ENCODE results near the gene BLCAP. TPM values are rescaled to one million over a fixed set of nuclear protein-coding genes. Genes with fewer than 3 reads are reported as not detected.
A peak's percentile ranks its signal among the peaks of the same experiment; 100 is the strongest.

BLCAP gene
- total RNA-seq, 1 experiment from 2014 or later = 54.3 TPM

GRCh38 chr20:37567331-37567665, 39.6 kb upstream of the BLCAP start:
- H3K23ac ChIP-seq (ENCODE audit: insufficient read length, low read depth, low read length) = no peak overlapping the region
- peak overlapping the region; percentile 42 for H3K4me2 ChIP-seq (ENCODE audit: insufficient read depth, insufficient read length, low read length)
- H3T11ph ChIP-seq (ENCODE audit: low read length) = no peak overlapping the region
- no peak overlapping the region for H2BK20ac ChIP-seq (ENCODE audit: low read depth, low read length, poor library complexity, severe bottlenecking)
- no peak overlapping the region for H3K9ac ChIP-seq (ENCODE audit: extremely low read depth, insufficient read length, low read length)
- no peak overlapping the region for H3K27ac ChIP-seq (ENCODE audit: insufficient read length, low read depth, low read length)
- H3K27me3 ChIP-seq (ENCODE audit: insufficient read depth, low read length) = no peaks in the 10 kb centered on the region
- WGBS (ENCODE audit: extremely low coverage, insufficient read length, low lambda C conversion rate) = no CpG with 5 or more reads among the region's 7 CpGs
- H3K18ac ChIP-seq (ENCODE audit: insufficient read length, low read depth, low read length) = no peak overlapping the region
- H3K4ac ChIP-seq (ENCODE audit: low read depth, low read length) = no peak overlapping the region
- Mint-ChIP-seq H3K4me3 (peak overlapping the region in 1 of 2 experiments; percentile 57; a peak in 1 of 5 replicates), H3K36me3 (ENCODE audit: insufficient read depth in 1 of 3, low read depth in 3 of 3) (no peaks in the 10 kb centered on the region), H3K27ac (peak overlapping the region in 1 of 3 experiments; percentile 29; a peak in 2 of 7 replicates), H3K9me3 (no peaks in the 10 kb centered on the region; a peak in 2 of 5 replicates), H3K4me1 (peaks cover 32 to 43% of the 10 kb centered on the region in 2 experiments), H3K27me3 (ENCODE audit: low read depth) (peaks cover 34% of the 10 kb centered on the region)
- no peak overlapping the region for H2AFZ ChIP-seq (ENCODE audit: low read length)
- no peak overlapping the region for H3K14ac ChIP-seq (ENCODE audit: insufficient read depth, low read length)
- H3K79me2 ChIP-seq (ENCODE audit: insufficient read depth, low read length) = no peaks in the 10 kb centered on the region
- H2BK5ac ChIP-seq (ENCODE audit: insufficient read length, low read length) = no peak overlapping the region
- H4K5ac ChIP-seq (ENCODE audit: insufficient read length, low read depth, low read length) = no peak overlapping the region
- no peak overlapping the region for H2BK120ac ChIP-seq (ENCODE audit: low read depth, low read length, poor library complexity, severe bottlenecking)
- no peaks in the 10 kb centered on the region for H3K9me3 ChIP-seq (ENCODE audit: control insufficient read depth, low read depth, low read length)
- peaks cover 7% of the 10 kb centered on the region; the same call in 1 of the 2 replicates for H3K4me1 ChIP-seq (ENCODE audit: insufficient read depth, low read length)
- no peaks in the 10 kb centered on the region for H3K23me2 ChIP-seq (ENCODE audit: insufficient read length, low read depth, low read length, poor library complexity, severe bottlenecking)
- no peaks in the 10 kb centered on the region for H4K20me1 ChIP-seq (ENCODE audit: control insufficient read depth, insufficient read depth, insufficient read length)
- H4K8ac ChIP-seq (replicated peaks; ENCODE audit: insufficient read length, low read depth, low read length) = no peak overlapping the region
- no peak overlapping the region for H4K91ac ChIP-seq (ENCODE audit: insufficient read length, low read depth, low read length)
- H3K56ac ChIP-seq (ENCODE audit: insufficient read length, low read depth, low read length) = no peak overlapping the region
- no peaks in the 10 kb centered on the region for H3K79me1 ChIP-seq (ENCODE audit: insufficient read depth, low read depth, low read length, poor library complexity, severe bottlenecking)
- no peak overlapping the region for H2BK12ac ChIP-seq (ENCODE audit: insufficient read length, low read depth, low read length)
- no peak overlapping the region for H2AK5ac ChIP-seq (ENCODE audit: insufficient read length, low read length)
- no peak overlapping the region for H2BK15ac ChIP-seq (ENCODE audit: low read depth, low read length)
- no peak for DNase-seq
- TF ChIP-seq CTCF (conservative IDR thresholded peaks at IDR 0.05) = no peak
